IPS-NIHi7 (cell line): ENCODE results near the gene MIS12.

Source experiments
- DNase-seq: peaks from one replicate; pipeline ENCODE4 v3.0.0; 2012; ENCODE audit warnings: mixed read lengths; ENCODE audit errors: extremely low spot score

The MIS12 gene, protein sequence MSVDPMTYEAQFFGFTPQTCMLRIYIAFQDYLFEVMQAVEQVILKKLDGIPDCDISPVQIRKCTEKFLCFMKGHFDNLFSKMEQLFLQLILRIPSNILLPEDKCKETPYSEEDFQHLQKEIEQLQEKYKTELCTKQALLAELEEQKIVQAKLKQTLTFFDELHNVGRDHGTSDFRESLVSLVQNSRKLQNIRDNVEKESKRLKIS

DNA sequence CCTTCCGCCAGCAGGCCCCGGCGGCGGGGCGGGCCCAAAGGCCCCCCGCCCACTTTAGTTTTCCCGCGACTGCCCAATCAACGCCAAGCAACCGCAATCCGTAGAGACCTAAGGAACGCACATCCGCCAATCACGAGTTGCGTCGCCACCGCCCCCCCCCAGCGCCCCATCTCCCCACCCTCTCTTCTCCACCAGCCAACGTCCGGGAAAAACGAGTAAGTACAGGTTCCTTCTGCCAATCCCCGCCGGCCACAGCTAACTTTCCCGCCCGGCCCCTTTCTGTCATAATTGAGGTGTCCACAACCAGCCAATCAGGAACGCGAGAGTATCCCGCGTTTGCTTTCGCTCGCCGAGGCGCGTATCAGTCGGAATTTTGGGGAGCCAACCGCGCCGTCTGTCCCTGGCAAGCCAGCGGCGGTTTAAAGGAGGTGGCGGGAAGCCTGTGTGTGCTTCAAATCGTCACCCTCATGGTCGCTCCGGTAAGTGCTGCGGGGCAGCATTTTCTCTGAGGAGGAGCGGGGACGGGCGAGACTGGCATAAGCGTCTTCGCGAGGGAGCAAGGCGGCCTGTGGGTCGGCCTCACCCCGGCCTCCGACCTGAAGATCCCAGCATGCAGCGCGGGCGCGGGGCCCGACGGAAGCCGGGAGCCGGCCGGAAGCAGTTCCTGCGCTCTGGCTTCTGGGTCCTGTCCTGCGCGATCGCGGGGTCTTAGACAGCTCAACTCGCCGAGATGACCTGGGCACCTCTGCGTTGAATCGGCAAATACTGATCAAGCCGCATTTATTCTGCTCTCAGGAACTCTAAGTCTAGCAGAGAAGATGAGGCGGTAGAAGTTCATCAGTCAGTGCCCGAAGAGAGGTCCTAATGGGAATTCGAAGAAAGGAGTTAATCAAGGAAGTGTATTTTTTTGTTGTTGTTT, at the start of gene MIS12:
TSS of gene MIS12 (plus strand) at position 361 of the 919 bp plus-strand sequence. CDS start 2,297 bp downstream, outside the sequence.
- peak; percentile 99 for DNase-seq

DNA sequence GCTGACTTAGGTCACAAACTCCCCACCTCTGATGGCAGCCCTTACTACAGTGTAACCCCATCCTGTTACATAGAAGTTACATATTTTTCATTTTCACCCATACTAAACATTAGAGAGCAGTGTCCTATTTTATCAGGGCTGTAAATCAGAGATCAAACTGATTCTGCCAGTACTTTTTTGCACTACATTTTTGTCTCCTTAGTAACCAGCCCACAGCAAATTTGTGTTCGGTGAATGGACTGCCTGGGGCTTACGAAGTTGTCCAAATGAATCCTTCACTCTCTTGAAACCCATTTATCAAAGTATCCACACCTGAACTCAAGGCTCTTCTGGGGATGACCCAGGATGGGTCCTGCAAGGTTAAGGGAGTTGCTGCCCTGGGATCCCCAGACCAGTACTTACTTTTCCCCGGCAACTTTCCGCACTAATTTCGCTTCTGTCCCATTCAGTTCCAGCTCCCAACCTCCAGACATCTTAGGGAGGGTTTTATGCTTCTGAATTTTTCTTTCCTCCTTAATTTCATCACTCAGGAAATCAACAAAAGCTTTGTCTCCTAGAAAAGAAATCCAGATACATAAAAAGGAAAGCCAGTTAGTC, 48.5 kb upstream of the MIS12 start:
- no peak for DNase-seq

DNA sequence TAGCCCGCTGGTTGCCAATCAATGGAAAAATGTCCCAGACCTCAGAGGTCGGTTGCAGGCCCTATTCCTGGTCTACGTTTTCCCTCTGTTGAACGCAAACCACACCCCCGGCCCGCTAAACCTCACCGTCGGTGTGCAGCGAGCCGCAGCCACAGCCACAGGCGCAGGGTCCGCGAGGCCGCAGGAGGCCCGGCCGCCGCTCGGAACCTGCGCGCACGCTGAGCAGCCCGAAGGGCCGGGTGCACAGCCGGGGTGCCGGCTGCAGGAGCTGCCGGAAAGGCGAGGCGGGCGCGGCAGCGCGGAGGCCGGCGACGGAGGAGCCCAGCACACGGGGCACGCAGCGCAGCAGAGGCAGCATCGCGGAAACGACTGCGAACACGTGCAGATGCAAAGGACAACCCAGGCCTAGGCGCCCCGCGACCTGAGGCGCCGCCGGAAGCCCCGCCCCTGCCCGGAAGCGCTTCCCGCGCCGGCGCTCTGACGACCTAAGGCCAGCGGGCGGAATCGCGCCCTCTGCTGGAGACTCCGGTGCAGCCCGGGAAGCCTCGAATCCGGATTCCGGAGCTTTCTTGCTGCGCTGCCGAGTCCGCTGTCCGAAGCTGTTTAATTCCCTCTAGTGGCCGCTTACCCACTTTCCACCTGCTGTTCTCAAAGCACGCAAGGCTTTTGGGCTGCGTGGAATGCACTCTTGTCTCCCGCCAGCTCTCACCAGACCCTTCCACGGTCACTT, 47.5 kb upstream of the MIS12 start, which contains the start of gene C1QBP:
TSS of gene C1QBP (minus strand) at position 440 of the 730 bp plus-strand sequence. CDS start at position 358, 82 bp downstream.
- DNase-seq = peak; percentile 95

DNA sequence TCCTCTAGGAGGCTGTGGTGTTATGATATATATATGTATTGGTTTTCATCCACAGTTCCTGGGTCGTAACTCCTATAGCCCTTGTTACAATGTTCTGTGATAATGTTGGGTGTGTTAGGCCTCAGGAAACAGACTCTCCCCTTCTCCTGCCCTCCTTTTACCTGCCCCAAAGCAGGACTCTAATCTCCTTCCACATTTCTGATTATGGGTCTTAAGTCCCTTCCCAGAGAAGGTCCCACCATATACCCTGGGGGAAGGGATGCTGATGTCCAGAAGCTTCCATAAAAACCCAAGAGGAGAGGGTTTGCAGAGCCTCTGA, 47.0 kb upstream of the MIS12 start:
- no peak for DNase-seq

DNA sequence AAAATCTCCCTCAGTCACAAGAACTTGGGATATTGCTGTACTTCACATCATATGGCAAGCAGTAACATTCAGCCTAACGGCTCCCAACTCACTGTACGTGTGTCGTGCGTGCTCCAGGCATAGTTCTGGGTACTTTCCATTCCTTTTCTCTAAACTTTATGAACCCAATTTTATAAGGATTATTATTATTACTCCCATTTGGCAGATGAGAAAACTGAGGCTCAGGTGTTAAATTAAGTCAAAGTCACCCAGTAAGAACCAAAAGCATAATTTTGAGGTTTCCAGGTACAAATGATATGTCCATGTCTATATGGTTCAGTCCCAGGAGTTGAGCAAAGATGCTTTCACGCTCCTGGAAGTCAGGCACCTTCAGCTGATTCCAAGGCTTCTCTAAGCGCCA, 42.6 kb upstream of the MIS12 start:
- DNase-seq = no peak

DNA sequence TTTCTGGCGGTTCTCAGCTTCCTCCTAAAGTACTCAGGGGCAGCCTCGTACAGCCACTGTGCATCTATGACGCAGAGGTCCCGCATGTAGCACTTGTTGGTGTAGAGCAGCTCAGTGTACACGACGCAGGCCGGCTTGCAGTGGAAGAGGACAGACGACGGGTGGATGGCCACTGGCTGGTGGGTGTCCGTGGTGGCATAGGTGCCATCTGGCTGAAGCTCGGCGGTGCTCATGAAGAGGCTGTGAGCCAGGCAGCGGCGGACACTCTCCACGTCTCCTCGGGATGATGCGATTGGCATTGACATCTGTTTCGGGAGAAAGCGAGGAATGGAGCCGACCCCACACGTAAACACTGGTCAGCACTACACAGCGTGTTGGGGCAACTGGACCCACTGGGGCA, 42.2 kb upstream of the MIS12 start:
- DNase-seq = no peak

DNA sequence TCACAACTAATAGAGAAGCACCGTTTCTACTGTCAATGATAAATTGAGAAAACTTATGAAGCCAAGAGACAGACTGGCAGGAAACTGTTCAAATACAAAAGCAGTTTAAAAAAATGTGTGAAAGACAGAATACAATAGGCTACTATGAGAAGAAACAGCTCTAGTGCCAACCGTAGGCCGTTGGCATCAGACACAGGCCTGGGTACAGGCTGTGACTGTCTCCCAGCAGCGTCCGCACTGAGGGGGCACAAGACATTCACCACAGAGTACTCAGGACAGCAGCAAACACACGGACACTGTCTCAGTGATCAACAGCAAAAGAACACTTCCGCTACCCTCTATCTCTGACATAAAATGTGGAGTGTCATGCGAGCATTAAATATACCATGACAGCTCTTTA, 39.6 kb upstream of the MIS12 start:
- no peak for DNase-seq

DNA sequence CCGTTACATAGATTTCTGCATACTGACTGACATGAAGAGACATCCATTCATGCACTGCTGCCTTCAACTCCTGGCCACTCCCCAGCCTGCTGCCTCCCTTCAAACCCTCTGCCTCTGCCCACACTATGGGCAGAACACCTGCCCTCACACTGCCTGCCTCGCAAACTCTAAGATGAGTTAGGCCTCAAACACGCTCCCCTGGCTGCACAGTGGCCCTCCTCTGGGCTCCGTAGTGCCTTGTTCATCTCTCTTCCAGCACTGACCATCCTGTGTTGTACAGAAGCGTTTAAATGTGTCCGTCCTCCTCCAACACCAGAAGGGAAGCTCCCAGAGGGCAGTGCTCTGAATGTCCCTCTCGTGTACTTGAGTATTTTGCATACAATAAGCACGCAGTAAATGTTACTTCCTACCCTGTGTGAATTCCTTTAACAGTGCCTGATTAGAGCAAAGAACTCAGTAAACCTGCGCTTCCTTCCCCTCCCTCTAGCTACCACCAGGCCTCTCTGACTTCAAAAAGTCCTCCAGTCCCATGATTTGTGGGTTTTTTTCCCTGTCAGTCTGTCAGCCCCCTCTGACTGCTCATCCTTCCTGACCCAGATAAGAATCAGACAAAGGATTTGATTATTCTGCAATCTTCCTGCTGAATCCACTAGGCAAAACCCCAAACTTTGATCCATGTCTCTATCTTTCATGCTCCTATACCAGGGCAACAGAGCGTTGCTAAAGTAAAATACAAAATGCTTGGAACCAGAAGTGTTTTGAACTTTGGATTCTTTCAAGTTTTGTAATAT, 21.5 kb upstream of the MIS12 start:
- no peak for DNase-seq

DNA sequence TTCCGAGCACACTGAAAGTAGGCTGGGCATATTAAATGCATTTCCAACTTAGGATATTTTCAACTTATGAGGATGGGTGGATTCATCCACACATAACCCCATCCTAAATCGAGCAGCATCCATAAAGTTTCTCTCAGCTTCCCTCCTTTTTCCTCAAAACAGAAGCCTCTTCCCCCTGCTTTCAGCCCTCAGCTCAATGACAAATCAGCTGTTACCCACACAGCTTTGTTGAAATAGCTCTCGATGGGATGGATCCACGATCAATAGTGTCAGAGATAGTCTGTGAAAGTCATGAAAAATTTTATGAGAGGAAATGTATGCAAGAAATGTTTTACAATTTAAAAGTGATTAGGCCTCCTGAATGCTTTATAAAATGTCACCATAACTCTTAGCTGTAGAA, 20.1 kb upstream of the MIS12 start:
- no peak for DNase-seq

DNA sequence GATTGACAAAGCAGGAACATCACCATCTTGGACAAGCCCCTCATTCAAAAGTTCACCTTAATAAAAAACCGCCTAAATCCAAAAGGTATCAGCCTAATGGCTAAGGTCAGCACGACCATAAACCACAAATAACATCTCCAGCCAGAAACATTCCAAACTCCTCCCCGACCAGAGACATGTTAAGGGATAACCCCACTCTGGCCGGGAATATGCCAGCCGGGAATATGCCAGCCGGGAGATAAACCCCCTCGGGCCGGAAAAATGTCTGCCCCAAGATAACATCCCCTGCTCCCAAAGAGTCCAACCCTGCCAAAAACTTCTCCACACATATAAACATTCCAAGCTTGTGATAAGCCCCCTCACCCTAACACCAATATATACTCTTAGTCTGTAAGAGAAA, 18.9 kb upstream of the MIS12 start:
- no peak for DNase-seq

DNA sequence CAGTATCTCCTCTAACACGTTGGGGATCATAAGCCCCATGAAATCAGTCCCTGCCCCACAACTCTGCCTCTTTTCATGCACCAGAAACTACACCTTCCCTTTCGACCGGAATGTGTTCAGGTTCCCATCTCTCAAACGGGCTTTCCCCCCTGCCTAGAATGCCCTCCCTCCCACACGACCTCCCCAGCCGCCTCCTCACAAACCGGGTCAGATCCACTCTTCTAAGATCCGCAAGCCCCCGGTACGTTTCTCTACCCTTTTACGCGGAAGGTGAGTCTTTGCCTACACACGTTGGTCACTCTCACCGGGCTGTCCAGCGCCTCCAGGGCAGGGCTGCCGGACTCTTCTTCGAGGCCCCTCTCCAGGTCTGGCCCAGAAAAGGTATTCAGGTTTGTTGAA, 18.3 kb upstream of the MIS12 start:
- DNase-seq = no peak

DNA sequence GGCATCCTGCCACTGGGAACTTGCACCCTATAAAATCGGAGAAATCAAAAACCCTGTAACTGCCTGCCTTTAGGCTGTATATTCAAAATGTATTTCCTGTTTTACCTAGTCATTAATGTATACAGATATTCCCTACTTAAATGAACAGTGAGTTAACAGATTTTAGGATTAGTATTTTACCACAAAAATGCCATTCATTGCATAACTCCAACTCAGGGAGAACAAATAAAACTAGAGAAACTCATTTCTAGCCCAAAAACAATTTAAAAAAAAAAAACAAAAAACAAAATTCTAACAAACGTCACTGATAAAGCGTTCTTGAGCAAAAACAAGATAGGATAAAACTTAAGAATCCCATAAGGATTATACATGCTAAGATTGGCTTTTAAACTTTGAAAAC, 13.9 kb upstream of the MIS12 start:
- no peak for DNase-seq

DNA sequence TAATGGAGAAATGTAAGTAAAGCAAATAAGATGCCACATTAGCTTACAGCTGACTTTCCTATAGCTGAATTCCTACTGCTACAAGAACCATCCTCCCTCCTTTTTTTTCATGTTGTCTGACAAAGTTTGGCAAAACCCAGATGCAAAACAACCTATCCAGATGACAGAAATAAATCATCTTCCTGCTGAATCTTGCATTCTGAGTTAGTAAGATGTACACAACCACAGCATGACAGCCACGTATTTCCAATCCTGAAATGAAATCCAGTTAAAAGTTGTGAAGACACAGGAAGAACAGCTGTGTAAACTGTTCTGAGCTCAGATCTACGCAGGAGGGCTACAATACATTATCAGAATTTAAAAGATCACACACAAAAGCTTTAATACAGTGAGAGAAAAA, 12.5 kb upstream of the MIS12 start:
- DNase-seq = no peak

DNA sequence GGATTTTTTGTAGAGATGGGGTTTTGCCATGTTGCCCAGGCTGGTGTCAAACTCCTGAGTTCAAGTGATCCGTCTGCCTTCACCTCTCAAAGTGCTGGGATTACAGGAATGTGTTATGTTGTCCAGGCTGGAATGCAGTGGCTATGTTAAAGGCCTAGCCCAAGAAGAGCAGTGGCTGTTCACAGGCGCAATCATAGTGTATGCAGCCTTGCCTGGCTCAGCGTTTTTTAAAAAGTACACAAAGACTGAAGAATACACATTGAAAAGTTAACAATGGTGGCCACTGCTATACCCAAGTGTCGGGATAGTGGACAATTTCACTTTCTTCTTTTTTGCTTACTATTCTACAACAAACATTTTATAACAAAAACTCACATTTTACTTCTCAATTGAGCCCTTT, 7.4 kb upstream of the MIS12 start:
- DNase-seq = no peak

DNA sequence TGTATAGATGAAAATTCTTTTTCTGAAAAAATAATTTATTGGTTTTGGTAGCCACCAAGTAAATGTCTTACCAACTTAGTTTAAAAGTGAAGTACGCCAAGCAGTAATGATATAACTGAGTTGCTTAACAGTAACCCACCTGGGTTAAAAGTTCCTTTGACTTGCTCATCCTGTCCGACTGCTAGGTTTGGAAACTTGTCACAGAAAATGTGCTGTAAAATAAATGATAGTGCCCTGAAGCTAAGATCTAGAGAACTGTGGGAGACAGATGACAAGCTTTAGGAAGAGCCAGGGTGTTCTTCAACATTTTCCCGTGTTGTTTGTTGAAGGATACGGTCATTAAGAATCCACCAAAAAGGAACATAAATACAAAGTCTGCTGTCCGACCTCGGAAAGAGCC, 5.4 kb upstream of the MIS12 start:
- no peak for DNase-seq

DNA sequence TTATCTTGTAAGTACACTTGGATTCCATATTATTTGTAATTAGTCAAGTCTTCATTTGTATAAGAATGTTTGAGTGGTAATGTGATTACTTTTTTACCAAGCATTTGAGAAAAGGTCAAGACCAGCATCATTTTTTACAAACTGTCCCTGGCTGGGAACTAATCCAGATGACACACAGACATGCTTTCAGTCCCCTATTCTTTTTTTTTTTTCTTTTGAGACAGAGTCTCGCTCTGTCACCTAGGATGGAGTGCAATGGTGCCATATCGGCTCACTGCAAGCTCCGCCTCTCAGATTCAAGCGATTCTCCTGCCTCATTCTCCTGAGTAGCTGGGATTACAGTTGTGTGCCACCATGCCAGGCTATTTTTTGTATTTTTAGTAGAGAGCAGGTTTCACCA, 4.9 kb upstream of the MIS12 start:
- no peak for DNase-seq

DNA sequence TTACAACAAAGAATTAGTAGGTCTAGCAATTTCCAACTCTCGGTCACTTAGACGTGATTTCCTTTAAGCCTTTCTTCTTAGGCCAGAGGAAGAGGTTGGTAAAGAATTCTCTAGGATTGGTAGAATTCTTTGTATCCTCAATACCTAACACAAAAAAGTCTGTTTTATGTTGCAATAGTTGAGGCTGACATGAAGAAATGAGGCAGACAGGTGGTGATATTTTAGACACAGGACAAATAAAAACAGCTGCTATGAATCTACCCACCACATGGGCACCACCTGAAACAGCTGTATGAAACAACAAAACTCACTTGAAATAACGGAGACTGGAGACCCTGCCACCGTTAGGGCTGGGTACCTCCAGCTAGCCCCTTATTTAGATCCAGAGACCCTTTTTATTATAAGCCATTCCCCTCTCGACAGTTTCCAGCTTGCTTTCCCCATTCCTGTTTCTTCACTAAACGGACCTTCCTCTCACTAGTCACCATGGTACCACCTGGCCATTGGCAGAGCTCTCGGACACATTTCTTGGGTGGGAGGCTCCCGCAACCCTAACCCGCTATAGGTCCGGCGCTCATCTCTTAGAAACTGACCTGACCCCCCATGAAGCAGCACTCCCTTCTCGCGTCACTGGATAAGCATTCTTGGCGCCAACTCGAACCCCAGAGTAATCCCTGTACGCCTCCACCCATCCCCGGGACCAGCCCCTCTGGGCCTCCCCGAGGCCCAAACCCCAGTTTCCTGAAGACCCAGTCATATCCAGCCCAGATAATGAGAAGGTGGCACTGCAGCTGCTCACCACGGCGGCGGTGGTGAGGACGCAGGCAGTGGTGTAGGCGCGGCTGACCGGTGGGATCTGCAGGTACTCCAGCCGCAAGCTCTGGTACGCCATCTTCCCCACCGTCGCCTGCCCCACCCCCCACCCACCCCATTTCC, 828 bp upstream of the MIS12 start, which contains the start of gene DERL2:
TSS of gene DERL2 (minus strand) at position 909 of the 936 bp plus-strand sequence. CDS start at position 892, 17 bp downstream.
- DNase-seq = peak; percentile 43

DNA sequence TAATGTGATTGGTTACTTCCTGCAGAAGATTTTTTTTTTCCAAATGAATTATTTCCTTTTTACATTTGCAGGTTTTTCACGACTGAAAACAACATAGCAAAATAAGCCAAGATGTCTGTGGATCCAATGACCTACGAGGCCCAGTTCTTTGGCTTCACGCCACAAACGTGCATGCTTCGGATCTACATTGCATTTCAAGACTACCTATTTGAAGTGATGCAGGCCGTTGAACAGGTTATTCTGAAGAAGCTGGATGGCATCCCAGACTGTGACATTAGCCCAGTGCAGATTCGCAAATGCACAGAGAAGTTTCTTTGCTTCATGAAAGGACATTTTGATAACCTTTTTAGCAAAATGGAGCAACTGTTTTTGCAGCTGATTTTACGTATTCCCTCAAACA, 2.4 kb downstream of the MIS12 start:
- DNase-seq = no peak

DNA sequence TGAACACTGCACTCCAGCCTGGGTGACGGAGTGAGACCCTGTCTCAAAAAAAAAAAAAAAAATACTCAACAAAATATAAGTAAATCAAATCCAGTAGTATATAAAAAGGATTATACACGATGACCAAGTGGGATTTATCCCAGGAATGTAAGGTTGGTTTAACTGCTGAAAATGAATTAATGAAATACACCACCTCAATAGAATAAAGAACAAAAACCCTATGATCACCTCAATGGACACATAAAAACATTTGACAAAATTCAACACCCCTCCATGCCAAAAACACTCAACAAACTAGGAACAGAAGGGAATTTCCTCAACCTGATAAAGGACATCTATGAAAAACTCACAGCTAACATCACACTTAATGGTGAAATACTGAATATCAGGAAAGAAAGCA, 6.6 kb downstream of the MIS12 start:
- no peak for DNase-seq
